SU-DHL-6 (cell line): ENCODE measurements around the gene MT1A.

ENCODE experiments used
- EZH2phosphoT487 ChIP-seq: fragments of 200-600 bp; sonication (generic), shearing (Covaris generic); conservative IDR thresholded peaks from 2 replicates; pipeline ENCODE4 v1.6.1; 2018; ENCODE audit warnings: mild to moderate bottlenecking, antibody characterized with exemption, low read length, moderate library complexity, mixed read lengths
- TF ChIP-seq, protein P1 (sequence below): fragments of 200-600 bp; sonication (generic); IDR thresholded peaks from one replicate; pipeline ENCODE4 v1.5.1; 2017; ENCODE audit warnings: antibody characterized with exemption, mild to moderate bottlenecking, low read length, moderate library complexity; ENCODE audit not compliant: insufficient read depth, poor library complexity, severe bottlenecking

DNA sequence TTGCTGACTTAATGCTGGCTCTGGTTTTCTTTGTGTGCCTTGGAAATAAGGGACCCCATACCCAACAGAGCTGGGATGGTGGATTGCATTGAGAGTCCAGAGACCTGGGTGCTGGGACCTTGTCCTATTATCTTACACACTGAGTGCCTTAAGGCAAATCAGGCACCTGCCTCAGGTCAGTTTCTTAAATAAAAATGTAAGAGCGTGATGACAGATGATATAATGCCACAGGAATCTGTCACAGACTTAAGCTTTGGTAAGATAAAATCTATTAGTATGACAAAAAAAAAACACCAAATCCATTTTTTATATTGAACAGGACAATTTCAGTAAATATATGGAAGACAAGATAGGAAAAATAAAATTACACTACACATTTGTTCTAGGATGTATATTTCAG, 1.6 kb downstream of the MT1A start:
- TF ChIP-seq, protein P1, sequence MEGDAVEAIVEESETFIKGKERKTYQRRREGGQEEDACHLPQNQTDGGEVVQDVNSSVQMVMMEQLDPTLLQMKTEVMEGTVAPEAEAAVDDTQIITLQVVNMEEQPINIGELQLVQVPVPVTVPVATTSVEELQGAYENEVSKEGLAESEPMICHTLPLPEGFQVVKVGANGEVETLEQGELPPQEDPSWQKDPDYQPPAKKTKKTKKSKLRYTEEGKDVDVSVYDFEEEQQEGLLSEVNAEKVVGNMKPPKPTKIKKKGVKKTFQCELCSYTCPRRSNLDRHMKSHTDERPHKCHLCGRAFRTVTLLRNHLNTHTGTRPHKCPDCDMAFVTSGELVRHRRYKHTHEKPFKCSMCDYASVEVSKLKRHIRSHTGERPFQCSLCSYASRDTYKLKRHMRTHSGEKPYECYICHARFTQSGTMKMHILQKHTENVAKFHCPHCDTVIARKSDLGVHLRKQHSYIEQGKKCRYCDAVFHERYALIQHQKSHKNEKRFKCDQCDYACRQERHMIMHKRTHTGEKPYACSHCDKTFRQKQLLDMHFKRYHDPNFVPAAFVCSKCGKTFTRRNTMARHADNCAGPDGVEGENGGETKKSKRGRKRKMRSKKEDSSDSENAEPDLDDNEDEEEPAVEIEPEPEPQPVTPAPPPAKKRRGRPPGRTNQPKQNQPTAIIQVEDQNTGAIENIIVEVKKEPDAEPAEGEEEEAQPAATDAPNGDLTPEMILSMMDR = no peak
- TF ChIP-seq EZH2phosphoT487 = no peak
